HEK293T (cell line): ENCODE data around the gene SUCLG1.

ENCODE experiments used
- CTCF ChIA-PET: fragments of 350-600 bp; formaldehyde crosslinking; extraction: SDS; loops from one replicate; lab custom pipeline; 2021; ENCODE audit warnings: antibody characterized with exemption, inconsistent platforms; lab: Yijun Ruan, JAX
- POLR2A ChIA-PET: fragments of 350-600 bp; formaldehyde crosslinking; extraction: SDS; loops from one replicate; lab custom pipeline; 2020; ENCODE audit warnings: antibody characterized with exemption, inconsistent platforms; lab: Yijun Ruan, JAX
- DNase-seq: peaks from one replicate; pipeline ENCODE4 v3.0.0; 2012; ENCODE audit warnings: mixed read lengths; ENCODE audit errors: extremely low spot score
- ARNT ChIP-seq: fragments of 450-650 bp; IDR thresholded peaks from 2 replicates; pipeline ENCODE4 v1.6.1; 2017; ENCODE audit warnings: mild to moderate bottlenecking
- BHLHE40 ChIP-seq: fragments of 450-650 bp; IDR thresholded peaks from 2 replicates; pipeline ENCODE4 v1.6.1; 2016; ENCODE audit warnings: mild to moderate bottlenecking, moderate library complexity, borderline replicate concordance
- CTBP1 ChIP-seq: fragments of 450-650 bp; IDR thresholded peaks from 2 replicates; pipeline ENCODE4 v1.6.1; 2016; ENCODE audit warnings: borderline replicate concordance
- ELF4 ChIP-seq: fragments of 450-650 bp; IDR thresholded peaks from 2 replicates; pipeline ENCODE4 v1.6.1; 2017; ENCODE audit warnings: antibody characterized with exemption
- FOXA1 ChIP-seq: fragments of 450-650 bp; IDR thresholded peaks from 2 replicates; pipeline ENCODE4 v1.6.1; 2016; ENCODE audit warnings: mild to moderate bottlenecking
- FOXK2 ChIP-seq: fragments of 450-650 bp; IDR thresholded peaks from 2 replicates; pipeline ENCODE4 v1.6.1; 2016; ENCODE audit warnings: mild to moderate bottlenecking
- FOXM1 ChIP-seq: fragments of 450-650 bp; IDR thresholded peaks from 2 replicates; pipeline ENCODE4 v1.6.1; 2017; ENCODE audit warnings: mild to moderate bottlenecking, borderline replicate concordance
- HDGF ChIP-seq: fragments of 450-650 bp; IDR thresholded peaks from 2 replicates; pipeline ENCODE4 v1.6.1; 2017; ENCODE audit warnings: antibody characterized with exemption, borderline replicate concordance
- L3MBTL2 ChIP-seq: fragments of 450-650 bp; conservative IDR thresholded peaks from 2 replicates; pipeline ENCODE4 v1.6.1; 2016; ENCODE audit warnings: mild to moderate bottlenecking
- LEF1 ChIP-seq: fragments of 450-650 bp; IDR thresholded peaks from 2 replicates; pipeline ENCODE4 v1.6.1; 2017; ENCODE audit warnings: mild to moderate bottlenecking, borderline replicate concordance
- NFRKB ChIP-seq: fragments of 450-650 bp; IDR thresholded peaks from 2 replicates; pipeline ENCODE4 v1.6.1; 2016; ENCODE audit warnings: mild to moderate bottlenecking, moderate library complexity
- PKNOX1 ChIP-seq: fragments of 450-650 bp; IDR thresholded peaks from 2 replicates; pipeline ENCODE4 v1.6.1; 2016
- SP1 ChIP-seq: fragments of 450-650 bp; IDR thresholded peaks from 2 replicates; pipeline ENCODE4 v1.6.1; 2017
- SUZ12 ChIP-seq: fragments of 450-650 bp; IDR thresholded peaks from 2 replicates; pipeline ENCODE4 v1.6.1; 2016; ENCODE audit warnings: mild to moderate bottlenecking
- TARDBP ChIP-seq: fragments of 450-650 bp; IDR thresholded peaks from 2 replicates; pipeline ENCODE4 v1.6.1; 2016
- ZNF384 ChIP-seq: fragments of 450-650 bp; IDR thresholded peaks from 2 replicates; pipeline ENCODE4 v1.6.1; 2016

SUCLG1 gene

GRCh38 chr2:84494070-84494469 is 35.0 kb upstream of the SUCLG1 start:
- ChIA-PET POLR2A (no interaction called here), CTCF (interaction anchor here (0.7 kb wide), 1 partner anchor 140 kb away, joined by 3 read pairs; no protein-coding TSS in a partner anchor)
- DNase-seq = no peak

GRCh38 chr2:84493514-84493913 is 34.4 kb upstream of the SUCLG1 start:
- ChIA-PET CTCF (no interaction called here), POLR2A (no interaction called here)
- no peak for DNase-seq

More at GRCh38 chr2:84494070-84494469, 35.0 kb upstream of the SUCLG1 start:
- no peak for TF ChIP-seq ZNF384
- TF ChIP-seq ARNT = no peak
- no peak for TF ChIP-seq ELF4
- no peak for TF ChIP-seq SUZ12
- no peak for TF ChIP-seq L3MBTL2
- TF ChIP-seq FOXA1 = no peak
- TF ChIP-seq CTBP1 = no peak
- no peak for TF ChIP-seq SP1
- no peak for TF ChIP-seq TARDBP
- TF ChIP-seq FOXK2 = no peak
- TF ChIP-seq LEF1 = no peak
- no peak for TF ChIP-seq BHLHE40

GRCh38 chr2:84492571-84492970 is 33.5 kb upstream of the SUCLG1 start:
- CTCF ChIA-PET = no interaction called here
- no peak for DNase-seq
- POLR2A ChIA-PET = no interaction called here
- TF ChIP-seq SP1 = no peak
- no peak for TF ChIP-seq BHLHE40
- TF ChIP-seq ZNF384 = no peak
- TF ChIP-seq ELF4 = no peak
- TF ChIP-seq HDGF = no peak
- TF ChIP-seq FOXA1 = no peak
- no peak for TF ChIP-seq FOXM1
- TF ChIP-seq ARNT = no peak
- no peak for TF ChIP-seq NFRKB
- TF ChIP-seq PKNOX1 = no peak
- no peak for TF ChIP-seq TARDBP
- no peak for TF ChIP-seq LEF1
- TF ChIP-seq CTBP1 = no peak
- TF ChIP-seq FOXK2 = no peak
- TF ChIP-seq L3MBTL2 = no peak
- no peak for TF ChIP-seq SUZ12

More at GRCh38 chr2:84493514-84493913, 34.4 kb upstream of the SUCLG1 start:
- TF ChIP-seq FOXM1 (no peak), NFRKB (no peak), BHLHE40 (no peak), FOXK2 (no peak), L3MBTL2 (no peak), PKNOX1 (no peak), ELF4 (no peak), TARDBP (no peak), FOXA1 (no peak), ARNT (no peak), LEF1 (no peak)

- TF ChIP-seq FOXK2 (no peak), FOXA1 (no peak), TARDBP (no peak), LEF1 (no peak), SUZ12 (no peak), BHLHE40 (no peak), SP1 (no peak), PKNOX1 (no peak)
- ChIA-PET POLR2A (no interaction called here), CTCF (no interaction called here)
- no peak for DNase-seq
Observed at GRCh38 chr2:84491741-84492140, 32.7 kb upstream of the SUCLG1 start.

- POLR2A ChIA-PET = no interaction called here
- CTCF ChIA-PET = no interaction called here
- TF ChIP-seq BHLHE40 (no peak), TARDBP (no peak), L3MBTL2 (no peak), CTBP1 (no peak), FOXA1 (no peak), ELF4 (no peak), FOXM1 (no peak), SP1 (no peak), SUZ12 (no peak)
- DNase-seq = no peak
Observed at GRCh38 chr2:84491256-84491655, 32.2 kb upstream of the SUCLG1 start.

GRCh38 chr2:84487298-84487996 is 28.4 kb upstream of the SUCLG1 start:
- CTCF ChIA-PET = no interaction called here

More at GRCh38 chr2:84487298-84487996, 28.4 kb upstream of the SUCLG1 start:
- no peak for DNase-seq
- POLR2A ChIA-PET = no interaction called here
- no peak for TF ChIP-seq L3MBTL2
